Measurements from ENCODE around the gene IGF2BP3. TPM values are rescaled to one million over a fixed set of nuclear protein-coding genes. Genes with fewer than 3 reads are reported as not detected.

The IGF2BP3 gene
- total RNA-seq, 1 experiment from 2014 or later = 111 TPM

DNA sequence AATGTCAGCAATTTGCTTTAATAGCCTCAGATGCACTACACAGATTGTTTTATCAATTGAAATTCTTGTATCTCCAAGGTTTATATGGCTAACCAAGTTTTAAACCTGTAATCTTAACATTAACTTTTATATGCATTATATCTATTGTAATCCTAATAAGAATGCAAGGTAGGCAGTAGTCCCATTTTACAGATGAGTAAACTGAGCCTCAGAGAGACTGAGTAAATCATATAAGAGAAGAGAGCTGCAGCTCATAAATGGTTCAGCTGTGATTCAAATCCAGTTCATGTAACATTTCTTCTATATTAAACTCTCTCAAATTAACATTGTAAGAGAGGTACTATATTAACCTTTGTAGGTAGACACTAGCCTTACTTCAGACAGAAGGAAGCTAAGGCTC, 127.2 kb downstream of the IGF2BP3 start:
- BruUV-seq (replicated peaks) = no TSS peak
- TF ChIP-seq, protein P1, sequence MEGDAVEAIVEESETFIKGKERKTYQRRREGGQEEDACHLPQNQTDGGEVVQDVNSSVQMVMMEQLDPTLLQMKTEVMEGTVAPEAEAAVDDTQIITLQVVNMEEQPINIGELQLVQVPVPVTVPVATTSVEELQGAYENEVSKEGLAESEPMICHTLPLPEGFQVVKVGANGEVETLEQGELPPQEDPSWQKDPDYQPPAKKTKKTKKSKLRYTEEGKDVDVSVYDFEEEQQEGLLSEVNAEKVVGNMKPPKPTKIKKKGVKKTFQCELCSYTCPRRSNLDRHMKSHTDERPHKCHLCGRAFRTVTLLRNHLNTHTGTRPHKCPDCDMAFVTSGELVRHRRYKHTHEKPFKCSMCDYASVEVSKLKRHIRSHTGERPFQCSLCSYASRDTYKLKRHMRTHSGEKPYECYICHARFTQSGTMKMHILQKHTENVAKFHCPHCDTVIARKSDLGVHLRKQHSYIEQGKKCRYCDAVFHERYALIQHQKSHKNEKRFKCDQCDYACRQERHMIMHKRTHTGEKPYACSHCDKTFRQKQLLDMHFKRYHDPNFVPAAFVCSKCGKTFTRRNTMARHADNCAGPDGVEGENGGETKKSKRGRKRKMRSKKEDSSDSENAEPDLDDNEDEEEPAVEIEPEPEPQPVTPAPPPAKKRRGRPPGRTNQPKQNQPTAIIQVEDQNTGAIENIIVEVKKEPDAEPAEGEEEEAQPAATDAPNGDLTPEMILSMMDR (IDR thresholded peaks at IDR 0.05; ENCODE audit: unreplicated experiment) = no peak
- CTCF ChIA-PET = no interaction called here
- H3K4me1 Mint-ChIP-seq (ENCODE audit: low read depth, unreplicated experiment) = peaks cover 17% of the 10 kb centered on the region
- no peaks in the 10 kb centered on the region for H3K9me3 Mint-ChIP-seq (ENCODE audit: low read depth, unreplicated experiment)
- no peak for DNase-seq
- intact Hi-C loops (cut with micrococcal nuclease; ENCODE audit: unreplicated experiment) = no loop called here
- H3K27ac Mint-ChIP-seq (ENCODE audit: unreplicated experiment) = no peak overlapping the region
- no peaks in the 10 kb centered on the region for H3K27me3 Mint-ChIP-seq (ENCODE audit: unreplicated experiment)
- peaks cover 83% of the 10 kb centered on the region for H3K36me3 Mint-ChIP-seq (ENCODE audit: insufficient read depth, unreplicated experiment)
- no peak overlapping the region for H3K4me3 Mint-ChIP-seq (ENCODE audit: low read depth, unreplicated experiment)

GRCh38 chr7:23341846-23342598, 128.3 kb downstream of the IGF2BP3 start:
- no TSS peak for BruUV-seq (replicated peaks)
- Mint-ChIP-seq H3K4me1 (ENCODE audit: low read depth, unreplicated experiment) (peaks cover 6% of the 10 kb centered on the region), H3K27ac (ENCODE audit: unreplicated experiment) (no peak overlapping the region), H3K36me3 (ENCODE audit: insufficient read depth, unreplicated experiment) (peaks cover 83% of the 10 kb centered on the region), H3K4me3 (ENCODE audit: low read depth, unreplicated experiment) (no peak overlapping the region), H3K27me3 (ENCODE audit: unreplicated experiment) (no peaks in the 10 kb centered on the region), H3K9me3 (ENCODE audit: low read depth, unreplicated experiment) (no peaks in the 10 kb centered on the region)
- CTCF ChIA-PET = no interaction called here
- no peak for DNase-seq
- TF ChIP-seq, protein P1 (IDR thresholded peaks at IDR 0.05; ENCODE audit: unreplicated experiment) = no peak
- intact Hi-C loops (cut with micrococcal nuclease; ENCODE audit: unreplicated experiment) = no loop called here

- no peak for DNase-seq
- H3K4me3 Mint-ChIP-seq (ENCODE audit: low read depth, unreplicated experiment) = no peak overlapping the region
- H3K27me3 Mint-ChIP-seq (ENCODE audit: unreplicated experiment) = no peaks in the 10 kb centered on the region
- H3K27ac Mint-ChIP-seq (ENCODE audit: unreplicated experiment) = no peak overlapping the region
- H3K9me3 Mint-ChIP-seq (ENCODE audit: low read depth, unreplicated experiment) = no peaks in the 10 kb centered on the region
- peaks cover 24% of the 10 kb centered on the region for H3K4me1 Mint-ChIP-seq (ENCODE audit: low read depth, unreplicated experiment)
- TF ChIP-seq, protein P1 (IDR thresholded peaks at IDR 0.05; ENCODE audit: unreplicated experiment) = no peak
- intact Hi-C loops (cut with micrococcal nuclease; ENCODE audit: unreplicated experiment) = no loop called here
- no TSS peak for BruUV-seq (replicated peaks)
- CTCF ChIA-PET = no interaction called here
- peaks cover 82% of the 10 kb centered on the region for H3K36me3 Mint-ChIP-seq (ENCODE audit: insufficient read depth, unreplicated experiment)
These were observed 131.4 kb downstream of the IGF2BP3 start for GRCh38 chr7:23338863-23339262.

- Mint-ChIP-seq H3K4me1 (ENCODE audit: low read depth, unreplicated experiment) (peaks cover 28% of the 10 kb centered on the region), H3K27me3 (ENCODE audit: unreplicated experiment) (no peaks in the 10 kb centered on the region), H3K27ac (ENCODE audit: unreplicated experiment) (no peak overlapping the region), H3K36me3 (ENCODE audit: insufficient read depth, unreplicated experiment) (peaks cover 82% of the 10 kb centered on the region), H3K9me3 (ENCODE audit: low read depth, unreplicated experiment) (no peaks in the 10 kb centered on the region), H3K4me3 (ENCODE audit: low read depth, unreplicated experiment) (no peak overlapping the region)
- DNase-seq = no peak
- intact Hi-C loops (cut with micrococcal nuclease; ENCODE audit: unreplicated experiment) = no loop called here
- CTCF ChIA-PET = interaction anchor here (0.6 kb wide), 1 partner anchor 56 kb away, joined by 4 read pairs; no protein-coding TSS in a partner anchor
- TF ChIP-seq, protein P1 (IDR thresholded peaks at IDR 0.05; ENCODE audit: unreplicated experiment) = no peak
- BruUV-seq (replicated peaks) = no TSS peak
These were observed 131.9 kb downstream of the IGF2BP3 start for GRCh38 chr7:23338439-23338838.

Measured in Calu3 (cell line).